ENCODE results near the gene LBR. TPM values are rescaled to one million over a fixed set of nuclear protein-coding genes. Genes with fewer than 3 reads are reported as not detected.

The LBR gene
- total RNA-seq, 1 donor = 25.3 TPM

DNA sequence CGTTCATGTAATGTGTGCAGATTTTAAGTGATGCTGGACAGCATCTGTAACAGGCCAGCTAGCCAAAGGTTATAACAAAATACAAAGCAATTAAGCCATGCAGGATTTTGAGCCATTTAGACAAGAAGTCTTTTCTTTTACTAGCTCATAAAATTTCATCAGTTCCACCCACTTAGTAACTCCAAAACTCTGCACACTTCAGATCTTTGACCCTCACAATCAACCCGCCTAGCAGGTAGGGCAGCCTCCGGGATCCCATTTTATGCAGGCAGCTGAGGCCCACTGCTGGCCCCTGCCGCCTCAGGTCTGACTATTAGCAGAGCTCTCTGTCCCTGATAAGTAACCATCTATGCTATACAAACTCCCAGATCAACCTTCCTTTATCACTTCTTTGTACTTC lies 9.2 kb downstream of the LBR start:
- H3K4me1 ChIP-seq (ENCODE audit: insufficient read depth, low read length) = peaks cover 11% of the 10 kb centered on the region

GRCh38 chr1:225418059-225418458 lies 9.8 kb downstream of the LBR start:
- Histone ChIP-seq H3K9me3 (ENCODE audit: low read depth, low read length) (no peaks in the 10 kb centered on the region), H3K4me2 (ENCODE audit: insufficient read depth, low read length) (no peak overlapping the region), H2AFZ (ENCODE audit: low read length) (no peak overlapping the region), H3K27me3 (ENCODE audit: insufficient read depth, low read length) (no peaks in the 10 kb centered on the region), H3K36me3 (ENCODE audit: insufficient read depth, low read length) (peaks cover 62% of the 10 kb centered on the region), H3K4me3 (ENCODE audit: insufficient read depth, low read length) (no peak overlapping the region), H3K79me2 (ENCODE audit: insufficient read depth, low read length) (peaks cover 67% of the 10 kb centered on the region), H4K20me1 (ENCODE audit: insufficient read depth, low read length) (peaks cover 5% of the 10 kb centered on the region), H3K27ac (ENCODE audit: low read depth, low read length) (no peak overlapping the region), H3K4me1 (ENCODE audit: insufficient read depth, low read length) (peaks cover 6% of the 10 kb centered on the region)
- no peak for TF ChIP-seq CTCF (IDR thresholded peaks at IDR 0.05; ENCODE audit: extremely low read depth, low read depth, low read length)
- no peak for DNase-seq (ENCODE audit: insufficient read length, low spot score, missing footprints)

More for the DNA sequence above, 9.2 kb downstream of the LBR start:
- no peak overlapping the region for H3K4me2 ChIP-seq (ENCODE audit: insufficient read depth, low read length)
- no peak overlapping the region for H3K27ac ChIP-seq (ENCODE audit: low read depth, low read length)
- H4K20me1 ChIP-seq (ENCODE audit: insufficient read depth, low read length) = peaks cover 5% of the 10 kb centered on the region
- TF ChIP-seq CTCF (IDR thresholded peaks at IDR 0.05; ENCODE audit: extremely low read depth, low read depth, low read length) = no peak
- no peak overlapping the region for H3K4me3 ChIP-seq (ENCODE audit: insufficient read depth, low read length)
- H3K9me3 ChIP-seq (ENCODE audit: low read depth, low read length) = no peaks in the 10 kb centered on the region
- H3K36me3 ChIP-seq (ENCODE audit: insufficient read depth, low read length) = peaks cover 61% of the 10 kb centered on the region
- no peaks in the 10 kb centered on the region for H3K27me3 ChIP-seq (ENCODE audit: insufficient read depth, low read length)
- H3K79me2 ChIP-seq (ENCODE audit: insufficient read depth, low read length) = peaks cover 72% of the 10 kb centered on the region
- no peak overlapping the region for H2AFZ ChIP-seq (ENCODE audit: low read length)
- DNase-seq (ENCODE audit: insufficient read length, low spot score, missing footprints) = no peak

GRCh38 chr1:225415967-225416745 lies 11.7 kb downstream of the LBR start:
- peaks cover 78% of the 10 kb centered on the region for H3K36me3 ChIP-seq (ENCODE audit: insufficient read depth, low read length)
- H3K79me2 ChIP-seq (ENCODE audit: insufficient read depth, low read length) = peaks cover 51% of the 10 kb centered on the region
- peaks cover 5% of the 10 kb centered on the region for H4K20me1 ChIP-seq (ENCODE audit: insufficient read depth, low read length)
- H3K4me2 ChIP-seq (ENCODE audit: insufficient read depth, low read length) = no peak overlapping the region
- no peak overlapping the region for H3K27ac ChIP-seq (ENCODE audit: low read depth, low read length)
- H2AFZ ChIP-seq (ENCODE audit: low read length) = no peak overlapping the region
- H3K4me3 ChIP-seq (ENCODE audit: insufficient read depth, low read length) = no peak overlapping the region
- DNase-seq (ENCODE audit: insufficient read length, low spot score, missing footprints) = no peak
- no peaks in the 10 kb centered on the region for H3K9me3 ChIP-seq (ENCODE audit: low read depth, low read length)
- no peaks in the 10 kb centered on the region for H3K27me3 ChIP-seq (ENCODE audit: insufficient read depth, low read length)
- no peak for TF ChIP-seq CTCF (IDR thresholded peaks at IDR 0.05; ENCODE audit: extremely low read depth, low read depth, low read length)
- no peaks in the 10 kb centered on the region for H3K4me1 ChIP-seq (ENCODE audit: insufficient read depth, low read length)

DNA sequence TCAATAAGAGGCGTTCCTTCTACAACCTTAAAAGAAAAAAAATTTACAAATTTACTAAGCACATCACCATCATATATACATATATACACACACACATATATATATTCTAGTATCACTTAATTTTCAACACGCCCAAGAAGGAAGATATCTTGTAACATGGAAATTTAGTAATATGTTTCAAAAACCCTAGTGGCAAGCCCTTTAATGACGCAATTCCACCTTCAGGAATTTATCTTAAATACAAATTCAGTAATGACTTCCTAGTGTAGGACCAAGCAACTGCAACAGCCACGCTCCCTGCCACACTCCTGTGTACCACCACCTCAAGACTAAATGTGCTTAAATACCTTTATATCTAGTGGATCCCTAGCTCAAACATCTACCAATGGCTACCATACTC lies 12.5 kb downstream of the LBR start:
- H4K20me1 ChIP-seq (ENCODE audit: insufficient read depth, low read length) = peaks cover 5% of the 10 kb centered on the region
- H3K36me3 ChIP-seq (ENCODE audit: insufficient read depth, low read length) = peaks cover 86% of the 10 kb centered on the region
- no peaks in the 10 kb centered on the region for H3K9me3 ChIP-seq (ENCODE audit: low read depth, low read length)
- H2AFZ ChIP-seq (ENCODE audit: low read length) = no peak overlapping the region
- no peak overlapping the region for H3K4me2 ChIP-seq (ENCODE audit: insufficient read depth, low read length)
- no peak for DNase-seq (ENCODE audit: insufficient read length, low spot score, missing footprints)
- H3K79me2 ChIP-seq (ENCODE audit: insufficient read depth, low read length) = peaks cover 49% of the 10 kb centered on the region
- no peak overlapping the region for H3K27ac ChIP-seq (ENCODE audit: low read depth, low read length)
- H3K27me3 ChIP-seq (ENCODE audit: insufficient read depth, low read length) = no peaks in the 10 kb centered on the region
- no peaks in the 10 kb centered on the region for H3K4me1 ChIP-seq (ENCODE audit: insufficient read depth, low read length)
- TF ChIP-seq CTCF (IDR thresholded peaks at IDR 0.05; ENCODE audit: extremely low read depth, low read depth, low read length) = no peak
- H3K4me3 ChIP-seq (ENCODE audit: insufficient read depth, low read length) = no peak overlapping the region

Measured in osteoblast (primary cell).